Transverse colon (tissue), 4 donors: Measurements from ENCODE around the gene PLEKHM2. TPM values are rescaled to one million over a fixed set of nuclear protein-coding genes. Genes with fewer than 3 reads are reported as not detected.

Source experiments
- DNase-seq: peaks from one replicate; pipeline ENCODE4 v3.0.0-alpha.2; 2019
- H3K27ac ChIP-seq, 4 donors: fragments of 200-600 bp; sonication (generic); 2 replicates each; pipeline ENCODE4 v1.5.1; 2016 to 2018; ENCODE audit warnings: inconsistent platforms in 4 of 4
- H3K27me3 ChIP-seq: fragments of 200-600 bp; sonication (generic); 2 replicates; pipeline ENCODE4 v1.5.1; 2017; ENCODE audit warnings: inconsistent platforms
- H3K36me3 ChIP-seq, 4 donors: fragments of 200-600 bp; sonication (generic); 2 replicates each; pipeline ENCODE4 v1.5.1; 2017 to 2019; ENCODE audit warnings: inconsistent platforms in 4 of 4
- H3K4me1 ChIP-seq, 4 donors: fragments of 200-600 bp; sonication (generic); 2 replicates each; pipeline ENCODE4 v1.5.1; 2017 to 2020; ENCODE audit warnings: inconsistent platforms in 4 of 4
- H3K4me3 ChIP-seq, 4 donors: fragments of 200-600 bp; sonication (generic); 1 replicate in 1 of 4; 2 replicates in 3 of 4; pipeline versions ENCODE4 v1.5.1 to v1.6.1; 2017 to 2019; ENCODE audit warnings: inconsistent platforms in 4 of 4
- H3K9me3 ChIP-seq, 2 donors: fragments of 200-600 bp; sonication (generic); 2 replicates each; pipeline ENCODE4 v1.5.1; 2017 to 2019; ENCODE audit warnings: inconsistent platforms in 2 of 2
- EP300 ChIP-seq: sonication (generic); formaldehyde crosslinking; IDR thresholded peaks from one replicate; pipeline ENCODE4 v1.6.1; 2017; ENCODE audit warnings: antibody characterized with exemption, low read depth
- POLR2A ChIP-seq: fragments of 450-650 bp; IDR thresholded peaks from one replicate; pipeline ENCODE4 v1.6.1; 2016; ENCODE audit warnings: antibody characterized with exemption, mild to moderate bottlenecking, moderate library complexity
- POLR2AphosphoS5 ChIP-seq, 3 donors: sonication (generic); formaldehyde crosslinking; IDR thresholded peaks; one replicate each; pipeline ENCODE4 v1.6.1; 2016; ENCODE audit warnings: antibody characterized with exemption in 3 of 3
- WGBS, 2 donors: methylation state at CpG; one replicate each; pipeline ENCODE4 v1.1.5; 2018; ENCODE audit warnings: low coverage in 1 of 2; 5-methylcytosine and 5-hydroxymethylcytosine counted together
- in situ Hi-C, 4 donors: fragments of 200-750 bp; cut with MboI; loops; one replicate each; pipeline versions ENCODE4 v1.15.0 to v1.15.1; 2017; ENCODE audit warnings: low sequenced_read_pairs in 3 of 4, low pct_ligation_motif_present in 1 of 4, low pct_unique_long_range_greater_than_20kb in 1 of 4
- intact Hi-C: fragments of 100-400 bp; cut with DNase I; formaldehyde crosslinking; loops from one replicate; pipeline ENCODE4 v1.15.1; 2023; ENCODE audit warnings: low total_unique reads
- total RNA-seq, 4 donors: library from RNA; depleted of rRNA; stranded (reverse); fragments of >200 nt; gene quantifications; one replicate each; pipeline ENCODE4 v1.1.0, GENCODE V29; 2016
- TF ChIP-seq, protein P1 (sequence below), 5 experiments: fragments of 200-600 bp in 3 of 5; fragments of 450-650 bp in 2 of 5; sonication (generic) in 3 of 5; IDR thresholded peaks; 1 replicate in 2 of 5; 2 replicates in 3 of 5; pipeline ENCODE4 v1.5.1; 2016 to 2017; ENCODE audit warnings: antibody characterized with exemption in 5 of 5, inconsistent platforms in 3 of 5, mild to moderate bottlenecking in 2 of 5, moderate library complexity in 1 of 5

The PLEKHM2 gene
- total RNA-seq, 4 donors from 2014 or later: 27.7 to 40.3 (median 33.0) TPM

DNA sequence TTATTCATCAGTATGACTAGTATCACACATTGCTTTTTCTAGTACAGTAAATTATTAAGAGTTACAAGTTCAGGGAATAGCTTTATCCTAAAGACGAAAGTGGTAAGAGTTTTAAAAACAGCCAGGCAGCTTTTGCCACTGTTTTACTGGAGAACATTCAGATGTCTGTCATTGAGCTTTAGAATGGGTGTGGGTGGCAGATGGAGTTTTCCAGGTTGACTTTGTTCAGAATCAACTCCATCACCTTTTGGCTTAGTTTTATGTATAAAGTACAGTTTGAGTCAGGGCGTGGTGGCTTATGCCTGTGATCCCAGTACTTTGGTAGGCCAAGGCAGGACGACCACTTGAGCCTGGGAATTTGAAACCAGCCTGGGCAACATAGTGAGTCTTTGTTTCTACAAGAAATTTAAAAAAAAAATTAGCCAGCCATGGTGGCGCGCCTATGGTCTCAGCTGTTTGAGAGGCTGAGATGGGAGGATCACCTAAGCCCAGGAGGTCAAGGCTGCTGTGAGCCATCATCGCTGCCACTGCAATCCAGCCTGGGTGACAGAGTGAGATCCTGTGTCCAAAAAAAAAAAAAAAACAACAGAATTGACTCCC, 29.9 kb upstream of the PLEKHM2 start:
- WGBS, 2 donors: 91 to 96% methylated on average over 4 to 6 of the region's 6 CpGs
- Histone ChIP-seq H3K9me3 (no peaks in the 10 kb centered on the region), H3K4me3 (no peak overlapping the region), H3K4me1 (no peaks in the 10 kb centered on the region), H3K27ac (no peak overlapping the region), H3K27me3 (no peaks in the 10 kb centered on the region), H3K36me3 (peaks cover 0 to 26% (median 6%) of the 10 kb centered on the region in 4 donors)
- in situ Hi-C loops (no loop called here), intact Hi-C loops (no loop called here)
- no peak for DNase-seq
- TF ChIP-seq EP300: no peak
- no peak for TF ChIP-seq POLR2AphosphoS5 (IDR thresholded peaks at IDR 0.05)
- TF ChIP-seq POLR2A: no peak
- TF ChIP-seq, protein P1, sequence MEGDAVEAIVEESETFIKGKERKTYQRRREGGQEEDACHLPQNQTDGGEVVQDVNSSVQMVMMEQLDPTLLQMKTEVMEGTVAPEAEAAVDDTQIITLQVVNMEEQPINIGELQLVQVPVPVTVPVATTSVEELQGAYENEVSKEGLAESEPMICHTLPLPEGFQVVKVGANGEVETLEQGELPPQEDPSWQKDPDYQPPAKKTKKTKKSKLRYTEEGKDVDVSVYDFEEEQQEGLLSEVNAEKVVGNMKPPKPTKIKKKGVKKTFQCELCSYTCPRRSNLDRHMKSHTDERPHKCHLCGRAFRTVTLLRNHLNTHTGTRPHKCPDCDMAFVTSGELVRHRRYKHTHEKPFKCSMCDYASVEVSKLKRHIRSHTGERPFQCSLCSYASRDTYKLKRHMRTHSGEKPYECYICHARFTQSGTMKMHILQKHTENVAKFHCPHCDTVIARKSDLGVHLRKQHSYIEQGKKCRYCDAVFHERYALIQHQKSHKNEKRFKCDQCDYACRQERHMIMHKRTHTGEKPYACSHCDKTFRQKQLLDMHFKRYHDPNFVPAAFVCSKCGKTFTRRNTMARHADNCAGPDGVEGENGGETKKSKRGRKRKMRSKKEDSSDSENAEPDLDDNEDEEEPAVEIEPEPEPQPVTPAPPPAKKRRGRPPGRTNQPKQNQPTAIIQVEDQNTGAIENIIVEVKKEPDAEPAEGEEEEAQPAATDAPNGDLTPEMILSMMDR (IDR thresholded peaks at IDR 0.05): no peak

DNA sequence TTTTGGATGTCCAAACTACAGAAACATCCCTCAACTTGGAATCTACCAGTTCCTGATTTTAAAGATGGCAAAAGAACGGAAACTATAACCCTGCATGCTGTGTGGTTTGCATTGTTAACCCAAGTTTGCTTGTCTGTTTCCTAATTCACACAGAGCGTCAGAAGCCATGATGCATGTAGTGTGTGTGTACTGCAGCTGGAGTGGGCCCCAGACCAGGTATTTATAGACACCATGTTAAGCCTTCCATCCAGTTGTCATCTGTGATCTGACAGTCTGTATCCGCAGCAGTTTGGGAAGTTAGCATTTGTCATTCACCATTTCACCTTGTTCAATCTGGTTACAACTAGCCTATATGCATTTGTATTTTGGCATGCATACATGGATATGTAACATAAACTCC, 27.7 kb upstream of the PLEKHM2 start:
- Histone ChIP-seq H3K4me3 (no peak overlapping the region), H3K36me3 (peaks cover 0 to 27% (median 13%) of the 10 kb centered on the region in 4 donors), H3K27ac (no peak overlapping the region), H3K9me3 (no peaks in the 10 kb centered on the region), H3K4me1 (no peaks in the 10 kb centered on the region), H3K27me3 (no peaks in the 10 kb centered on the region)
- no peak for DNase-seq
- intact Hi-C loops: no loop called here
- 87 to 100% methylated on average over 1 to 3 of the region's 3 CpGs for WGBS, 2 donors
- in situ Hi-C loops: no loop called here
- no peak for TF ChIP-seq EP300
- TF ChIP-seq POLR2AphosphoS5 (IDR thresholded peaks at IDR 0.05): no peak
- no peak for TF ChIP-seq POLR2A
- TF ChIP-seq, protein P1 (IDR thresholded peaks at IDR 0.05): no peak

DNA sequence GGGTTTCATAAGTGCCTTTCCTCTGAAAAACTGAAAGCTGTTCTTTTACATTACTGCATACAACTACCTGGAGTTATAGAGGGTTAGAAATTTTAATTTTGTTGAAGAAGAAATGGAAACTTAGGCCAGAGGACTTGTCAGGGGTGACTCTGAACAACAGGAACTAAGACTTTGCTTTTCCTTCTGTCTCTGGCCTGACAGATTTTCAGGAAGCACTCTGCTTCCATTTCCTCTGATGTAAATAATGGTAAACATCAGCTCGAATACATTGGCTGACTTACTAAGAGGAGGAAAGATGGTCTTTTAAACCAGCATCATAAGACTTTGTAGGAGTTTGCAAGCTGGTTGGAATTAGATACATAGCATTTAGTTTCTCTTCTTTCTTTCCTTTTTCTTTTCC, 27.1 kb upstream of the PLEKHM2 start:
- TF ChIP-seq POLR2AphosphoS5 (IDR thresholded peaks at IDR 0.05) (no peak), POLR2A (no peak), EP300 (no peak)
- TF ChIP-seq, protein P1 (IDR thresholded peaks at IDR 0.05): no peak
- no peaks in the 10 kb centered on the region for H3K9me3 ChIP-seq
- no peak for DNase-seq
- no peak overlapping the region for H3K27ac ChIP-seq
- H3K4me1 ChIP-seq: no peaks in the 10 kb centered on the region
- H3K36me3 ChIP-seq: peaks cover 0 to 27% (median 11%) of the 10 kb centered on the region in 4 donors
- H3K4me3 ChIP-seq: no peak overlapping the region
- 55 to 70% methylated on average over 1 of the region's 1 CpG for WGBS, 2 donors
- intact Hi-C loops (no loop called here), in situ Hi-C loops (no loop called here)
- H3K27me3 ChIP-seq: no peaks in the 10 kb centered on the region

DNA sequence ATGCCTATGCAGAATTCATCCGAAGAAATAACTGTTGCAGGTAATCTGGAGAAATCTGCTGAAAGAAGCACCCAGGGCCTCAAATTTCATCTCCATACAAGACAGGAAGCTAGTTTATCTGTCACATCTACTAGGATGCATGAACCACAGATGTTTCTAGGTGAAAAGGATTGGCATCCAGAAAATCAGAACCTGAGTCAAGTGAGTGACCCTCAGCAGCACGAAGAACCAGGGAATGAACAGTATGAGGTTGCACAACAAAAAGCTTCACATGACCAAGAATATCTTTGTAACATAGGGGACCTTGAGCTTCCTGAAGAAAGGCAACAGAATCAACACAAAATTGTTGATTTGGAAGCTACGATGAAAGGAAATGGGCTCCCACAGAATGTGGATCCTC, 24.0 kb upstream of the PLEKHM2 start:
- no peak overlapping the region for H3K27ac ChIP-seq
- H3K4me3 ChIP-seq: no peak overlapping the region
- intact Hi-C loops (no loop called here), in situ Hi-C loops (no loop called here)
- no peaks in the 10 kb centered on the region for H3K9me3 ChIP-seq
- no peak for TF ChIP-seq EP300
- no peak for TF ChIP-seq POLR2AphosphoS5 (IDR thresholded peaks at IDR 0.05)
- TF ChIP-seq POLR2A: no peak
- TF ChIP-seq, protein P1 (IDR thresholded peaks at IDR 0.05): no peak
- DNase-seq: no peak
- WGBS, 2 donors: 96 to 100% methylated on average over 2 to 3 of the region's 3 CpGs
- H3K27me3 ChIP-seq: no peaks in the 10 kb centered on the region
- no peaks in the 10 kb centered on the region for H3K4me1 ChIP-seq
- peaks cover 0 to 15% (median 5%) of the 10 kb centered on the region in 4 donors for H3K36me3 ChIP-seq
